ENCODE measurements around the gene CDH13.
A peak's percentile ranks its signal among the peaks of the same experiment; 100 is the strongest.

CDH13 gene

DNA sequence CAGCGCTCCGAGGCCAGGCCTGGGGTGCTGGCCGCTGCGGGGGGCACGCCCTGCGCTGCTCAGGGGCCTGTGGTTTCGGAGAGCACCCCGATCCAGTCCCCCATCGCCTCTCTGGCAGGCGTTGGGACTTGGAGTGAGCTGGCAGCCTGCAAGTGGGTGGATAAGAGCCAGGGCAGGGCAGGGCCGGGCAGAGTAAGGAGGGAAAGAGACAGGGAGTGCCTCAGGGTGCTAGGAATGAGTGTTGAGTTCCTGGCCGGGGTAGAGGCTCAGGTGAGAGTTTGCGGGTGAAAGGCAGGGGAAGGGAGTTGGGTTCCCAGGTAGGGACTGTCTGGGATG is 1.3 kb downstream of the CDH13 start:
- no CpG with 5 or more reads among the region's 13 CpGs for WGBS (ENCODE audit: insufficient coverage, insufficient read length)
- Histone ChIP-seq H3K4me1 (ENCODE audit: control insufficient read depth, insufficient read depth, low read length) (peaks cover 6% of the 10 kb centered on the region), H3K4me3 (ENCODE audit: low read length) (peak overlapping the region; percentile 49; the same call in 1 of the 2 replicates), H3K27ac (ENCODE audit: low read length) (no peak overlapping the region), H3K27me3 (ENCODE audit: control insufficient read depth, insufficient read depth, low read length) (peaks cover 23% of the 10 kb centered on the region), H3K36me3 (ENCODE audit: control insufficient read depth, insufficient read depth, low read length) (no peaks in the 10 kb centered on the region), H3K9me3 (ENCODE audit: control insufficient read depth, insufficient read depth, low read length) (no peaks in the 10 kb centered on the region)
- DNase-seq (ENCODE audit: low read depth, low spot score): no peak

DNA sequence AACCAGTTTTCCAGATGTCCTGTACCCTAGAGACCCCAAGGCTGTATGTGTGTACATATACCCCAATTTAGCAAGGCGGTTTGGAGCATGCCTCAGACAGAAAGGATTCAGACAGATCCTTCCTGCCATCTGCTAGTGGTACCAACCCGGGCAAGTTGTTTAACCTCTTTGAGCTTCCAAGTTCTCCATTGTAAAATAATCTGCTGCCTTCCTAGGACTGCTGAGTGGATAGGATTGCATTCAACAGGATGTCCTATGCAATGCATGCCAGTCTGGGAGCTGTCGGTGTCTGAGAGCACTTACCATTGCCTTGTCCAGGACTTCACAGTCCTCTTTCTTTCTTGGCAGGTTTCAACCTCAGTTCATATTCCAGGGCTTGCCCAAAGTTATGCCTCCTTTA is 1.9 kb downstream of the CDH13 start:
- Histone ChIP-seq H3K27ac (ENCODE audit: low read length) (no peak overlapping the region), H3K36me3 (ENCODE audit: control insufficient read depth, insufficient read depth, low read length) (no peaks in the 10 kb centered on the region), H3K4me1 (ENCODE audit: control insufficient read depth, insufficient read depth, low read length) (peaks cover 6% of the 10 kb centered on the region), H3K4me3 (ENCODE audit: low read length) (no peak overlapping the region), H3K27me3 (ENCODE audit: control insufficient read depth, insufficient read depth, low read length) (peaks cover 23% of the 10 kb centered on the region), H3K9me3 (ENCODE audit: control insufficient read depth, insufficient read depth, low read length) (no peaks in the 10 kb centered on the region)
- DNase-seq (ENCODE audit: low read depth, low spot score): no peak
- no CpG with 5 or more reads among the region's 3 CpGs for WGBS (ENCODE audit: insufficient coverage, insufficient read length)

DNA sequence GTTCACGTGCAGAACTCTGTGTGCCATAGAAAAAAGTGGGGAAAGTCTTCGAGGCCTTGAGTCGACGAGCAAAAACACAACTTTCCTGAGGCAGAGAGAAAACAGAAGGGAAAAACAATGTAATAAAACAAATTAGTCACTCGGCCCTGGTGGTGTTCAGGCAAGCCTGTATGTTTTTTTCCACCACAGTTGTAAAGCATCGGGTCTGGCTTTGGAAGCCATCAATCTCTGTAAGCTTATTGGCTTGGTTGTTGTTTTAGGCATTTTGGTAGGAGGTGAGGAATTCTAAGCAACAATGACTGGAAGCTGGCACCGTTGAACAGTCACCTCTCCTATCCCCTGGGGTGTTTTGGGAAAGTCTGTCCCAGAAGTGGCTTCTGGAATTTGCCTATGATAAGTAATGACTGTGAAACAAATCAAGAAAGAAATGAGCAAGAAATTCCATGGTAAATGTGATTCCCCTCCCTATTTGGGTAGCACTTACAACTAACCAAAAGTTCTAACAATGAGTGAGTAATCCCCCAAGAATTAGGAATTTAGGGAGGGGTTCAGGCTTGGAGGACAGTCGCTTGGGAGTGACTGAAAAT is 2.8 kb downstream of the CDH13 start:
- no CpG with 5 or more reads among the region's 8 CpGs for WGBS (ENCODE audit: insufficient coverage, insufficient read length)
- Histone ChIP-seq H3K27me3 (ENCODE audit: control insufficient read depth, insufficient read depth, low read length) (peaks cover 23% of the 10 kb centered on the region), H3K27ac (ENCODE audit: low read length) (no peak overlapping the region), H3K36me3 (ENCODE audit: control insufficient read depth, insufficient read depth, low read length) (no peaks in the 10 kb centered on the region), H3K4me3 (ENCODE audit: low read length) (no peak overlapping the region), H3K9me3 (ENCODE audit: control insufficient read depth, insufficient read depth, low read length) (no peaks in the 10 kb centered on the region), H3K4me1 (ENCODE audit: control insufficient read depth, insufficient read depth, low read length) (peaks cover 6% of the 10 kb centered on the region)
- DNase-seq (ENCODE audit: low read depth, low spot score): no peak

DNA sequence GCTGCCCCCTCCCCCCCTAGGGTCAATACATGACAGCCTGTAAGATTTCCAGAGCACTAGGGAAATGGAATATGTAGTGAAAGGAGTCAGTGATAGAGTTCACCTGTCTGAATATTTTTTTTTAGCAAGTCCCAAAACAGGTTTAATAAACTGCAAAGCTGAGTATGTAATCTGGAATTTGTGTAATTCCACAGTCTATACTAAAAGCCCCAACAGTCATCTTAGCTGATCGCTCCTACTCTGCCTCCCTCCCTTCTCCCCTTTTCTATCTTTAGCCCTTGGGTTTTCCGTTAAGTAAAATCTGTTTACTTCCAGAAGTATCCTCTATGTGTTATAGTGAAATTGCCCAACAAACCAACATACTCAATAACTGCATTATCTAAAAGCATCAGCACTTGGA is 3.5 kb downstream of the CDH13 start:
- no peak for DNase-seq (ENCODE audit: low read depth, low spot score)
- Histone ChIP-seq H3K4me1 (ENCODE audit: control insufficient read depth, insufficient read depth, low read length) (peaks cover 6% of the 10 kb centered on the region), H3K27ac (ENCODE audit: low read length) (no peak overlapping the region), H3K27me3 (ENCODE audit: control insufficient read depth, insufficient read depth, low read length) (peaks cover 23% of the 10 kb centered on the region), H3K9me3 (ENCODE audit: control insufficient read depth, insufficient read depth, low read length) (no peaks in the 10 kb centered on the region), H3K4me3 (ENCODE audit: low read length) (no peak overlapping the region), H3K36me3 (ENCODE audit: control insufficient read depth, insufficient read depth, low read length) (no peaks in the 10 kb centered on the region)
- no CpG with 5 or more reads among the region's 2 CpGs for WGBS (ENCODE audit: insufficient coverage, insufficient read length)

DNA sequence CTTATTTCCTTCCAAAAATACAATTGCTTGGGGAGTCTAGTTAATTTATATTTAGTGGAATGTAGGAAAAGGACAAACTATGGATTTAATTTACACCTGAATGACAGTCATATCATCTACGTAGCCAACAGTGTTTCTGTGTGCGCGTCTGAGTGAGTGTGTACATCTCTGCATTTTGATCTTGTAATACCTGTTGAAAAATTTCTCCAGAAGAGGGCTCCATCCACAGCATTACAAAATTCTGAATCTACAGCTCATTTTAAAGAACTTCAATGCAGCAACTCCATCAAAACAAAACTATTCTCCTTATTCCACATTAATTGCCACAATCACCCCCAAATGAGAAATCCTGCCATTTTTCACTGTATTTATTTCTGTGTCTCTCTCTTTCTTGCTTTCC is 3.9 kb downstream of the CDH13 start:
- DNase-seq (ENCODE audit: low read depth, low spot score): no peak
- H3K4me3 ChIP-seq (ENCODE audit: low read length): no peak overlapping the region
- H3K9me3 ChIP-seq (ENCODE audit: control insufficient read depth, insufficient read depth, low read length): no peaks in the 10 kb centered on the region
- peaks cover 20% of the 10 kb centered on the region for H3K27me3 ChIP-seq (ENCODE audit: control insufficient read depth, insufficient read depth, low read length)
- H3K4me1 ChIP-seq (ENCODE audit: control insufficient read depth, insufficient read depth, low read length): peaks cover 6% of the 10 kb centered on the region
- no peak overlapping the region for H3K27ac ChIP-seq (ENCODE audit: low read length)
- no peaks in the 10 kb centered on the region for H3K36me3 ChIP-seq (ENCODE audit: control insufficient read depth, insufficient read depth, low read length)
- WGBS (ENCODE audit: insufficient coverage, insufficient read length): no CpG with 5 or more reads among the region's 3 CpGs

DNA sequence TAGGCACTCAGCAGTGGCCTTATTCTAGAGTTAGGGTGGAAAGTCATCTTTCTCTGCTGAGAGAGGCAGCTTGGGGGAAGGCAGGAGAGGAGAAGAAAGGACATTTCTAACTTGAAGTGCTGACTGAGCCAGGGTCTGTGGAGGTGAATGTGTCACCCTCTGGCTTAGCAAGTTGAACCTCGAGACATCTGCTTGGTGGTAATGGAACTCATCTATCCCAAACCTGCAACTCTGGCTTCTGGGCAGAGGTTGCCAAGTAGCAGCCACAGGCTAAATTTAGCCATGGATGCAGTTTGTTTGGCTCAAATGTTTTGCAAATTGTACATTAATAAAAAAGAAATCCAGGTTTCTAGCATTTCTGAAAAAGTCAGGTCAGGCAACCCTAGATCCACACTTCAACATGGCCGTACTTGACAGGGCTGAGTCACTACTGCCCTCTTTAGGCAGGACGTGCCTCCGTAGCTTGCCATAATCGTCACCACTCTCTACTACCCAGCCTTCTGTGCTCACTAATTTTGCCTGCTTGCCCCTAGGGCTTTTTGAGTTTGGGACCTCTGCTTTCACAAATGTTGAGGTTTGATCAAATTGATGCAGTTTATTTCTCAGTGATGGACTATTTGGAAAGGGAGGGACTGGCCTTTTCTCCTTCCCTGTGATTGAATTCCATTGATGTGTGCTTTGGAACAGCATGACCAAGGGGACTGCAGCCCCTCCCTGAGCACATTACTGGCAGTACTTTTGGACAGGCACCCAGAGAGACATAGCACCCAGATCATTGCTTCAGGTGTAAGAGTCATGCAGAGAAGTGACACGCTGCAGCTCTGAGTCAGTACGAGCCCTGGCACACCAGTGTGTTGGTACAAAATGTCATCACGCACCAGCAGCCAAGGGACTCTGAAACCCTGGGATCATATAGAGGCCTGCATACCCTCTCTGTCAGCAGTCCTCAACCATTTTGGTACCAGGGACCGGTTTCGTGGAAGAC is 5.2 kb downstream of the CDH13 start:
- no peak overlapping the region for H3K27ac ChIP-seq (ENCODE audit: low read length)
- DNase-seq (ENCODE audit: low read depth, low spot score): no peak
- H3K4me3 ChIP-seq (ENCODE audit: low read length): no peak overlapping the region
- H3K36me3 ChIP-seq (ENCODE audit: control insufficient read depth, insufficient read depth, low read length): no peaks in the 10 kb centered on the region
- peaks cover 10% of the 10 kb centered on the region; the same call in 1 of the 2 replicates for H3K27me3 ChIP-seq (ENCODE audit: control insufficient read depth, insufficient read depth, low read length)
- H3K4me1 ChIP-seq (ENCODE audit: control insufficient read depth, insufficient read depth, low read length): peaks cover 4% of the 10 kb centered on the region
- H3K9me3 ChIP-seq (ENCODE audit: control insufficient read depth, insufficient read depth, low read length): no peaks in the 10 kb centered on the region
- WGBS (ENCODE audit: insufficient coverage, insufficient read length): no CpG with 5 or more reads among the region's 10 CpGs

DNA sequence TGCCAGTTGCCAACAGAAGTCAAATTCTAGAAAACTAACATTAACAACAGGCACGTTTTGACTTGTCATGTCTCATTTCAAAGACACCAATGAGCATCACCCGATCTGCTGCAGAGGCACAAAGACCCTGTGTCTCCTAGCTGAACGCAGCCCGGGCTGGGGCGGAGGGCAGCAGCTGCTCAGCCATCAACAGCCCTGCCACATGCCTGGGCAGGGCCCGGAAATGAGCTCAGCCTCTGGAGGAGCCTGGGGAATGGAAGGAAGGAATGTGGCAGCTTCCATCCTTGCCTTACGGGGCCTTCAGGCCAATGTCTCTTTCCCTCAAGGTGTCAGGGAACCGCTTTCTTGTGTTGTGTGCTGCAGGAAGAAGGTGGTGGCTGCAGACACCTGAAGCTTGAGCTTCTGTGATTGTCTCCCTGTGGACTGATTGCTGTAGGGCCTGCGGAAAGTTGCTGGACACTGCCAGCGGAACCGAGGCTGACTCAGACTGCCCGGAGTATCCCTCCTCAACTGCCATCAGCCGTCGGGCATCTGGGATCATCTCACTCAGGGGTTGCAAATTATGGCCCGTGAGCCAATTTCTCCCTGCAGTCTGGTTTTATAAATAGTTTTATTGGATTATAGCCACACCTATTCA is 7.3 kb downstream of the CDH13 start:
- Histone ChIP-seq H3K36me3 (ENCODE audit: control insufficient read depth, insufficient read depth, low read length) (no peaks in the 10 kb centered on the region), H3K4me1 (ENCODE audit: control insufficient read depth, insufficient read depth, low read length) (peaks cover 2% of the 10 kb centered on the region; the same call in 1 of the 2 replicates), H3K9me3 (ENCODE audit: control insufficient read depth, insufficient read depth, low read length) (no peaks in the 10 kb centered on the region), H3K4me3 (ENCODE audit: low read length) (no peak overlapping the region), H3K27ac (ENCODE audit: low read length) (no peak overlapping the region), H3K27me3 (ENCODE audit: control insufficient read depth, insufficient read depth, low read length) (no peaks in the 10 kb centered on the region)
- DNase-seq (ENCODE audit: low read depth, low spot score): no peak
- no CpG with 5 or more reads among the region's 15 CpGs for WGBS (ENCODE audit: insufficient coverage, insufficient read length)

DNA sequence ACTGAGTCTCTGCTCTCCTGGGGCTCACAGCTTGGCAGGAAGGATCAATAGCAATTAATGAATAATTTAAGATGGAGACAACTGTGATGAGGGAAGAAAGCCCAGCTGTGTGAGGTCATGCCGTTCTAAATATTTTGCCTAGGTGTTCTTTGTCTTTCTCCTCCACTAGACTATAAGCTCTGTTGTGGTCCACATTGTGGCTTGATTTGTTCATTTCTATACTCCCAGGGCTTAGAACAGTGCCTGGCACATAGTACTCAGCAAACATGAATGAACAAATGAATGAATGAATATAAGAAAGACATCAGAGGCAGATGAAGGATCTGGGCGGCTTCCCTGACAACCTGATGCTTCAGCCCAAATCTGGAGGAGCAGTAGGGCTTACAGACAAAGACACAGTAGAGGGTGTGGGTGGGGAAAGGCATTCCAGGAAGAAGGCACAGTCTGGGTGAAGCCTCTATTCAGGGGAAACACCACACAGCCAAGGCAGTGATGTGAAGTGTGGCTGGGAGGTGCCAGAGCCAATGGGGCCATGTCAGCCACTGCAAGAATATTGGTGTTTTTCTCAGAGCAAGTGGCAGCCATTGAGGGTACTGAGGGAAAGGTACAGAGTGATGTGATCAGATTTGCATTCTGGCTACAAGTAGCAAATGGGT is 8.3 kb downstream of the CDH13 start:
- no peaks in the 10 kb centered on the region for H3K9me3 ChIP-seq (ENCODE audit: control insufficient read depth, insufficient read depth, low read length)
- no peaks in the 10 kb centered on the region for H3K27me3 ChIP-seq (ENCODE audit: control insufficient read depth, insufficient read depth, low read length)
- no peak overlapping the region for H3K27ac ChIP-seq (ENCODE audit: low read length)
- no peak overlapping the region for H3K4me3 ChIP-seq (ENCODE audit: low read length)
- WGBS (ENCODE audit: insufficient coverage, insufficient read length): no CpG with 5 or more reads among the region's 2 CpGs
- H3K36me3 ChIP-seq (ENCODE audit: control insufficient read depth, insufficient read depth, low read length): no peaks in the 10 kb centered on the region
- no peak for DNase-seq (ENCODE audit: low read depth, low spot score)
- H3K4me1 ChIP-seq (ENCODE audit: control insufficient read depth, insufficient read depth, low read length): no peaks in the 10 kb centered on the region

DNA sequence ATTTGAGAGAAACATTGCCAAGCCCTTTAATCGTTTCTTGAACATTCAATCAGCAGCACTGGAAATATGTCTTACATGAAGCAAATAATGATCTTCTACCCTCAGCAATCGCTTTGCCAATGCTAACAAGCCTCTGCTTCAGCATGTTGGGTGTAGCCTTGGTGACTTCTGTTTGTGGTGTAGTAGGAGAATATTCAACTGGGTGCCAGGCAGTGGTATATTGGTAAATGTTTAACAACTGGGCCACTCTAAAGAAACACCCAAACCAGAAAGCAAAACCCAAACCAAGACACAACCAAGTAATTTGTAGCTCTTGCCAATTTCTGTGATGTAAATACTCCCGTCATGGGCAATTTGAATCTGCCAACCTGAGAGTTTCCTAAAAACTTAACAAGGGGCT is 9.7 kb downstream of the CDH13 start:
- Histone ChIP-seq H3K36me3 (ENCODE audit: control insufficient read depth, insufficient read depth, low read length) (no peaks in the 10 kb centered on the region), H3K27ac (ENCODE audit: low read length) (no peak overlapping the region), H3K9me3 (ENCODE audit: control insufficient read depth, insufficient read depth, low read length) (no peaks in the 10 kb centered on the region), H3K4me3 (ENCODE audit: low read length) (no peak overlapping the region), H3K27me3 (ENCODE audit: control insufficient read depth, insufficient read depth, low read length) (no peaks in the 10 kb centered on the region), H3K4me1 (ENCODE audit: control insufficient read depth, insufficient read depth, low read length) (no peaks in the 10 kb centered on the region)
- WGBS (ENCODE audit: insufficient coverage, insufficient read length): no CpG with 5 or more reads among the region's 3 CpGs
- no peak for DNase-seq (ENCODE audit: low read depth, low spot score)

DNA sequence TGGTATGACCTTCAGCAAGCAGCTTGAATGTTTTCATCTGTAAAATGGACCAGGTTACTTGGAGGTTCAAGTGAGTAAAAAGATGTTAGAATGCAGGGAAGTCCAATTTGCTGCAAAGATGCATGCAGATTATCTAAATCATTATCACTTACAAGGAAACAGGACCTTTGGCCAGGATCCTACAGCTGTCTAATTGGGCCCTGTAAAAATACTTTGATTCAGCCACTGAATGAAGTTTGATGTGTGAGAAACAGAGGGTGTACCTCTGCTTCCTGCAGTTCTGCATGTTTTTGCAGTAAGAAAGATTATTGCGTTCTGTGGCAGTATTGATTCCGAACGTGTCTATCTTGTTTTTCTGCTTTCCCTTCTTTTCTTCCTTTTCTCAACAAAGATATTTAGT is 10.2 kb downstream of the CDH13 start:
- Histone ChIP-seq H3K27ac (ENCODE audit: low read length) (no peak overlapping the region), H3K4me1 (ENCODE audit: control insufficient read depth, insufficient read depth, low read length) (no peaks in the 10 kb centered on the region), H3K4me3 (ENCODE audit: low read length) (no peak overlapping the region), H3K27me3 (ENCODE audit: control insufficient read depth, insufficient read depth, low read length) (no peaks in the 10 kb centered on the region), H3K9me3 (ENCODE audit: control insufficient read depth, insufficient read depth, low read length) (no peaks in the 10 kb centered on the region), H3K36me3 (ENCODE audit: control insufficient read depth, insufficient read depth, low read length) (no peaks in the 10 kb centered on the region)
- no peak for DNase-seq (ENCODE audit: low read depth, low spot score)
- whole genome bisulfite sequencing (ENCODE audit: insufficient coverage, insufficient read length): no CpG with 5 or more reads among the region's 3 CpGs
